ENCODE data around the gene HCRT. TPM values are rescaled to one million over a fixed set of nuclear protein-coding genes. Genes with fewer than 3 reads are reported as not detected.
"Not testable (repeated sequence)": the region's sequence is repeated elsewhere in the genome, so short reads cannot be mapped to it uniquely, and the experiment has no call there.

The HCRT gene
- total RNA-seq, 1 experiment from 2014 or later = not detected

GRCh38 chr17:42200706-42201457 lies 15.6 kb upstream of the HCRT start:
- in situ Hi-C loops (cut with HindIII; ENCODE audit: low sequenced_read_pairs) = loop anchor here (25.0 kb wide), 1 partner anchor 111 kb away; no protein-coding TSS in a partner anchor
- DNase-seq (ENCODE audit: low spot score) = peak; percentile 81

GRCh38 chr17:42199416-42200011 lies 14.3 kb upstream of the HCRT start:
- in situ Hi-C loops (cut with HindIII; ENCODE audit: low sequenced_read_pairs) = loop anchor here (25.0 kb wide), 1 partner anchor 113 kb away; no protein-coding TSS in a partner anchor

DNA sequence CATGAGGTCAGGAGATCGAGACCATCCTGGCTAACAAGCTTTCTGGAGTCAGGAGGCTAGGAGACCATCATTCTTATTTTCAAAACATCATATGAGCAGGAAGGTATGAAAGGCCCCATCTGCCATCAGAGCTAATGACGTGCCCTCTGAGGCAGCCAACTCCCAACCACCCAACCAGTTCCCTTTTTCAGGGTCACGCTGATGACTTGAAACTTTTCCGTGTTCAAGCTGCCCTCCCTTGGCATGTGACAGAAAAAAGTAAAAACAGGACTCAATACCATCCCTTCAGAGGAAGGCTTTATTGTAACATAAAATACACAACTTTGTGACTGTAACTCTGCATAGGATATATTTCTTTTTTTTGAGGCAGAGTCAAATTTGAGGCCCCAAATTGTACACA lies 13.6 kb upstream of the HCRT start:
- in situ Hi-C loops (cut with HindIII; ENCODE audit: low sequenced_read_pairs) = no loop called here
- no peak for DNase-seq (ENCODE audit: low spot score)

More at GRCh38 chr17:42199416-42200011, 14.3 kb upstream of the HCRT start:
- no peak for DNase-seq (ENCODE audit: low spot score)

DNA sequence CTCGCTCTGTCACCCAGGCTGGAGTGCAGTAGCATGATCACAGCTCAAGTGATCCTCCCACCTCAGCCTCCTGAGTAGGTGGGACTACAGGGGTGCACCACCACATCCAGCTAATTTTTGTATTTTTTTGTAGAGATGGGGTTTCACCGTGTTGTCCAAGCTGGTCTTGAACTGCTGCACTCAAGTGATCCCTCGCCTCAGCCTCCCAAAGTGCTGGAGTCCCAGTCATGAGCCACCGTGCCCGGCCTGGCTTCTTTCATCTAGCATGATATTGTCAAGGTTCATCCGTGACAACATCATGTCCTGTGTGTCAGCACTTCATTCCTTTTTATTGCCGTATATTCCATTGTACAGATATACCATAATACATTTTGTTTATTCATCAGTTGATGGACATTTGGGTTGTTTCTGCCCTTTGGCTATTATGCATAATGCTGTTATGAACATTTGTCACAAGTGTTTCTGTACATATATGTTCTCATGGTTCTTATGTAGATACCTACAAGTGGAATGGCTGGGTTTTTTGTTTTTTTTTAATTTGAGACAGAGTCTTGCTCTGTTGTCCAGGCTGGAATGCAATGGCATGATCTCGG lies 12.4 kb upstream of the HCRT start:
- in situ Hi-C loops (cut with HindIII; ENCODE audit: low sequenced_read_pairs) = no loop called here
- no peak for DNase-seq (ENCODE audit: low spot score)

- DNase-seq (ENCODE audit: low spot score) = peak; percentile 95
- in situ Hi-C loops (cut with HindIII; ENCODE audit: low sequenced_read_pairs) = no loop called here
Measured at GRCh38 chr17:42193969-42194899, 9.0 kb upstream of the HCRT start, which contains the start of gene GHDC. GHDC (minus strand) TSS chr17:42194494; CDS start chr17:42193581, 913 bp downstream.

- DNase-seq (ENCODE audit: low spot score) = peak; percentile 24
- in situ Hi-C loops (cut with HindIII; ENCODE audit: low sequenced_read_pairs) = no loop called here
Measured at GRCh38 chr17:42193216-42193968, 8.1 kb upstream of the HCRT start.

GRCh38 chr17:42192189-42193126 lies 7.2 kb upstream of the HCRT start:
- in situ Hi-C loops (cut with HindIII; ENCODE audit: low sequenced_read_pairs) = no loop called here
- DNase-seq (ENCODE audit: low spot score) = no peak

DNA sequence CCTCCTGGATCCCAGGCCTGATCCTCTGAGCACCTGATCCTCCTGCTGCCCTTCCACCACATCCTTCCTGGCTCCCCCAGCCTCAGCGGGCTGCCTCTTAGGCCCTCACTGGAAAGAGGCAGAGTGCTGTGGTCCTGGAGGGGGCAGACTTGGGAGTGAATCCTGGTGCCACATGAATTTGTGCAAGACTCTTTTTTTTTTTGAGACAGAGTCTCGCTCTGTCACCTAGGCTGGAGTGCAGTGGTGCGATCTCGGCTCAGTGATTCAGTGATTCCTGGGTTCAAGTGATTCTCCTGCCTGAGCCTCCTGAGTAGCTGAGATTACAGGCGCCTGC lies 6.0 kb upstream of the HCRT start:
- in situ Hi-C loops (cut with HindIII; ENCODE audit: low sequenced_read_pairs) = no loop called here
- no peak for DNase-seq (ENCODE audit: low spot score)

DNA sequence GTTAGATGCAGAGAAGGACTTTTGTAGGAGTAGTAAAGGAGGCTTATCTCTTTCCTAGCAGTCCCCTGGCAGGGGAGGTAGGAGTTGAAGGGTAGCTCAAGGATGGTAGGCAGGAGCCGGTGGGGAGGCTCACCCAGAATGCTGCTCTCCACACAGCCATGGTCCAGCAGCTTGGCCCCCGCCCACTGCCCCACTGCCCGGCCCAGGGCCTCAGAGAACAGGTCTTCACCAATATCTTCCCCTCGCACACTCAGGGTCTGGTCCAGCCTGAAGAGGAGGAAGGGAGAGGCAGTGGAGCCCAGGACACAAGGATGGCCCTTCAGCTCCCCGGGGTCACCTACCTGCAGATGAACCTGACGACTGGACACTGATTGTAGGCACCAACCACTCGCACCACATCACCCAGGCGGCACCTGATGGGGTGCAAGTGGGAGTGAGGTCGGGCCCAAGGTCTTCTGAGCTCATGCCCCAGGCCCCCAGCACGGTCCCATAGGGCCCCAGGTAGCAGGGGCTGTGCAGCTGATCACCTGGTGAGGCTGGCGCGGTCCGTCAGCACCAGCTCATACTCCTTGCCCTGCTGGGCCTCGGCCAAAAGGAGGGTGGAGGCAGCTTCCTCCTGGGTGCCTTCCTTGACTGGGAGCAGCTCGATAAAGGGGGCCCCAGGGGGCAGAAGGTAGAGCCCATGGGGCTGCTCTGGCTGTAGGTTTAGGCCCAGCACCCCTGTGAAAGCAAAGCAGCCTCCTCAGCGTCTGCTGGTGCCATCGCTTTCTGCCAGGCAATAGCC lies 5.4 kb upstream of the HCRT start:
- in situ Hi-C loops (cut with HindIII; ENCODE audit: low sequenced_read_pairs) = no loop called here
- DNase-seq (ENCODE audit: low spot score) = no peak

DNA sequence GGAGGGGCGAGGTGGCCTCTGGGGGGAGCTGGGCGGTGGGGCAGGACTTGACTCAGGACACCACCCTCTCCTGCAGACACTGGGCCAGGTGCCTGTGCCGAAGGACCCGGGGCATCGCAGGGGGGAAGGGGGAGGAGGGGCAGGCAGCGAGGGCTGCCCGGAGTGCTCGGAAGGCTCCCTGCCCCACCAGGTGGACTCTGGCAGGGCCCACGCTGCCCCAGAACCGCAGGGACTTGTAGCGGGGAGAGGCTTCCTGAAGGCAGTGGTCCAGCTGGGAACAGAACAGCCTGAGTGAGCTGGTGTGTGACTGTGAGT lies 4.4 kb upstream of the HCRT start:
- in situ Hi-C loops (cut with HindIII; ENCODE audit: low sequenced_read_pairs) = no loop called here
- no peak for DNase-seq (ENCODE audit: low spot score)

GRCh38 chr17:42188749-42189650 lies 3.7 kb upstream of the HCRT start:
- in situ Hi-C loops (cut with HindIII; ENCODE audit: low sequenced_read_pairs) = no loop called here
- DNase-seq (ENCODE audit: low spot score) = peak; percentile 72

GRCh38 chr17:42187833-42188232 lies 2.6 kb upstream of the HCRT start:
- no peak for DNase-seq (ENCODE audit: low spot score)
- in situ Hi-C loops (cut with HindIII; ENCODE audit: low sequenced_read_pairs) = no loop called here

DNA sequence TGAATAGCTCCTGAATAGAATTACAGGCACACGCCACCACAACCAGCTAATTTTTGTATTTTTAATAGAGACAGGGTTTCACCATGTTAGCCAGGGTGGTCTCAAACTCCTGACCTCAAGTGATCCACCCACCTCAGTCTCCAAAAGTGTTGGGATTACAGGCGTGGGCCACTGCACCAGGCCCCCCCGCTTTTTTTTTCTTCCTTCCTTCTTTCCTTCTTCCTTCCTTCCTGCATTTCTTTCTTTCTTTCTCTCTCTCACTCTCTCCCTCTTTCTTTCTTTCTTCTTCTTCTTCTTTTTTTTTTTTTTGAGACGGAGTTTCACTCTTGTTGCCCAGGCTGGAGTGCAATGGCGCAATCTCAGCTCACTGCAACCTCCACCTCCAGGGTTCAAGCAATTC lies 939 bp upstream of the HCRT start:
- in situ Hi-C loops (cut with HindIII; ENCODE audit: low sequenced_read_pairs); DNase-seq (ENCODE audit: low spot score): not testable (repeated sequence)

DNA sequence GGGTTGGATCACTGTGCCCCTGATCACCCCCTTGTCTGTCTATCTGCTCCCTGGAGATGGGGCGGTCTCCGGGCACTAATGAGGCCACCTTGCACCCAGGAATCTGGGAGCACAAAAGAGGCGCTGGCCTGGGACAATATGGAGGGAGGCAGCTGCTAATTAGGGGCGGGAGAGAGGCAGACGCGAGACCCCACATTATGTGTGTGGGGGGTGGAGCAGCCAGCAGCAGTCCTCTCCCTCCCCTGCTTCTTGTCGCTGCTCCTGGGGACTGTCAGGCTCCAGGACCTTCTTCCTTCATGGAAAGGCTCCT lies 324 bp upstream of the HCRT start:
- no peak for DNase-seq (ENCODE audit: low spot score)
- in situ Hi-C loops (cut with HindIII; ENCODE audit: low sequenced_read_pairs) = no loop called here

DNA sequence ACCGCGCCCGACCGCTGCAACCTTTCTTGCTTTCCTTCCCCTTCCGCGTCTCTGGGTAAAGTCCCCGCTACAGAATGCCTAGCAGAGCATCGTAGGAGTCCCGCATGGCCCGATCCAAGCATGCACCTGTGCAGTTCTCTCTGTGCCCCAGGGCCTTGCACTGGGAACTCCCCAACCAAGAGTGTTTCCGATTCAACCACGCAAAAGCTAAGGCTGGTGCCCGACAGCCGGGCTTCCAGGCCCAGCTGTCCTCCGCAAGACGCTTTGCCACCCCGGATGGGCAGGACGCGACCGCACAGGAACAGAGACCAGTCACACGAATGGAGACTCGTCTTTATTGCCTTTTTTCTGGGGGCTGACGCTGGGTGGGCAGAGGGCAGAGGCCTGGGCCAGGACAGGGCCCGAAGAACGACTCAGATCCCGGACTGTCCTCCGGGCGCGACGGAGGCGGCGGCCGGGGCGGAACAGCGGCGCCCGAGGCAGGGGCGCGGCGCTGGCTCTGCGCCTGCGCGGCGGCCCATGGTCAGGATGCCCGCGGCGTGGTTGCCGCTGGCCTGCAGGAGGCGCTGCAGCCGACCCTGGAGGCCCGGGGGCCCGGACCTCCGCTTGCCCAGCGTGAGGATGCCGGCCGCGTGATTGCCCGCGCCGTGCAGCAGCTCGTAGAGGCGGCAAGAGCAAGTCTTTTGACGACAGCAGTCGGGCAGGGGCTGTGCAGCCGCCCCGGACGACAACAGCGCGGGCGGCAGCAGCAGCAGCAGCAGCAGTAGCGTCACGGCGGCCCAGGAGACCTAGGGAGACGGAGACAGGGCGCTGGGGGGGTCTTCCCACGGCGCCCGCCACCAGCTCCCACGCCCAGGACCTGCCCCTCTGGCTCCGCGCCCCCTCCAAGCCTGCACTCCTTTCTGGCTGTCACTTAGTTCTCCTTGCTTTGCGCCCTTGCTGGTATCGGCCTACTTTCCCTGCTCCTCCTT lies 1.2 kb downstream of the HCRT start:
- peak; percentile 73 for DNase-seq (ENCODE audit: low spot score)
- in situ Hi-C loops (cut with HindIII; ENCODE audit: low sequenced_read_pairs) = no loop called here

Data from G401 (cell line).